ENCODE measurements around the gene USP1. TPM values are rescaled to one million over a fixed set of nuclear protein-coding genes. Genes with fewer than 3 reads are reported as not detected.

The USP1 gene
- total RNA-seq, 2 experiments from 2014 or later = 67.3 to 68.1 TPM

- peak; percentile 12 for DNase-seq
- Mint-ChIP-seq H3K36me3 (ENCODE audit: low read depth) (no peaks in the 10 kb centered on the region), H3K4me1 (ENCODE audit: low read depth) (no peaks in the 10 kb centered on the region), H3K4me3 (no peak overlapping the region), H3K9me3 (no peaks in the 10 kb centered on the region), H3K27ac (no peak overlapping the region), H3K27me3 (no peaks in the 10 kb centered on the region)
- peak; percentile 88 for TF ChIP-seq CTCF (IDR thresholded peaks at IDR 0.05)
- intact Hi-C loops (cut with micrococcal nuclease) = loop anchor here (1.0 kb wide), 1 partner anchor 232 kb away; no protein-coding TSS in a partner anchor
- ChIA-PET CTCF (interaction anchor here (0.7 to 13.4 kb wide), 14 partner anchors 9 to 276 kb away, joined by 3 to 105 read pairs (median 3); no protein-coding TSS in a partner anchor), POLR2A (no interaction called here)
- ATAC-seq = peak; percentile 55
Measured at GRCh38 chr1:62407398-62408009, 29.3 kb upstream of the USP1 start.

- Mint-ChIP-seq H3K27me3 (no peaks in the 10 kb centered on the region), H3K4me3 (no peak overlapping the region), H3K36me3 (ENCODE audit: low read depth) (no peaks in the 10 kb centered on the region), H3K4me1 (ENCODE audit: low read depth) (no peaks in the 10 kb centered on the region), H3K9me3 (no peaks in the 10 kb centered on the region), H3K27ac (no peak overlapping the region)
- ChIA-PET POLR2A (interaction anchor here (0.6 kb wide), 1 partner anchor 21 kb away, joined by 3 read pairs; no protein-coding TSS in a partner anchor), CTCF (interaction anchor here (1.0 to 1.5 kb wide), 3 partner anchors 8 to 240 kb away, joined by 3 read pairs; no protein-coding TSS in a partner anchor)
- intact Hi-C loops (cut with micrococcal nuclease) = no loop called here
- DNase-seq (no peak), ATAC-seq (no peak)
- no peak for TF ChIP-seq CTCF (IDR thresholded peaks at IDR 0.05)
Measured at GRCh38 chr1:62415687-62416086, 21.2 kb upstream of the USP1 start.

GRCh38 chr1:62417351-62417999 lies 19.4 kb upstream of the USP1 start:
- Mint-ChIP-seq H3K4me1 (ENCODE audit: low read depth) (no peaks in the 10 kb centered on the region), H3K27ac (no peak overlapping the region), H3K4me3 (no peak overlapping the region), H3K9me3 (no peaks in the 10 kb centered on the region), H3K36me3 (ENCODE audit: low read depth) (no peaks in the 10 kb centered on the region), H3K27me3 (no peaks in the 10 kb centered on the region)
- ATAC-seq (no peak), DNase-seq (no peak)
- ChIA-PET CTCF (interaction anchor here (1.9 to 2.6 kb wide), 2 partner anchors 9 to 242 kb away, joined by 7 to 9 read pairs; no protein-coding TSS in a partner anchor), POLR2A (no interaction called here)
- TF ChIP-seq CTCF (IDR thresholded peaks at IDR 0.05) = no peak
- intact Hi-C loops (cut with micrococcal nuclease) = no loop called here

- Mint-ChIP-seq H3K27me3 (no peaks in the 10 kb centered on the region), H3K27ac (no peak overlapping the region), H3K4me1 (ENCODE audit: low read depth) (no peaks in the 10 kb centered on the region), H3K9me3 (no peaks in the 10 kb centered on the region), H3K36me3 (ENCODE audit: low read depth) (no peaks in the 10 kb centered on the region), H3K4me3 (no peak overlapping the region)
- DNase-seq = no peak
- intact Hi-C loops (cut with micrococcal nuclease) = no loop called here
- no peak for ATAC-seq
- no peak for TF ChIP-seq CTCF (IDR thresholded peaks at IDR 0.05)
- ChIA-PET POLR2A (interaction anchor here (0.9 to 1.5 kb wide), 2 partner anchors 16 to 260 kb away, joined by 3 read pairs; no protein-coding TSS in a partner anchor), CTCF (no interaction called here)
Measured at GRCh38 chr1:62420214-62420613, 16.6 kb upstream of the USP1 start.

Data from activated CD8-positive, alpha-beta T cell treated with anti-CD3 and anti-CD28 coated beads for 36 hours (primary cell).